ENCODE data around the gene PRKCE.

- TF ChIP-seq POLR2A (IDR thresholded peaks at IDR 0.05; ENCODE audit: low read depth, low read length) (no peak), POLR2AphosphoS5 (IDR thresholded peaks at IDR 0.05; ENCODE audit: low read depth, low read length) (no peak)
These were observed 268.2 kb downstream of the PRKCE start for GRCh38 chr2:45919711-45920111.
